GM23248 (cell line): ENCODE measurements around the gene TBCC. TPM values are rescaled to one million over a fixed set of nuclear protein-coding genes. Genes with fewer than 3 reads are reported as not detected.

Experiments
- DNase-seq: peaks from one replicate; pipeline ENCODE4 v3.0.0-alpha.2; 2015
- H2AFZ ChIP-seq: fragments of 200-600 bp; sonication (generic); 2 replicates; pipeline ENCODE4 v1.6.1; 2016; ENCODE audit warnings: antibody characterized with exemption
- H3F3A ChIP-seq: fragments of 200-600 bp; sonication (generic); 2 replicates; pipeline ENCODE4 v1.6.1; 2016; ENCODE audit warnings: mild to moderate bottlenecking, antibody characterized with exemption, mixed run types; ENCODE audit not compliant: insufficient read depth
- H3K27ac ChIP-seq: fragments of 200-600 bp; sonication (generic); 2 replicates; pipeline ENCODE4 v1.5.1; 2016; ENCODE audit warnings: mild to moderate bottlenecking
- H3K27me3 ChIP-seq: fragments of 200-600 bp; sonication (generic); replicated peaks from 2 replicates; pipeline ENCODE4 v1.6.1; 2016; ENCODE audit warnings: mild to moderate bottlenecking; ENCODE audit not compliant: insufficient read depth
- H3K36me3 ChIP-seq: fragments of 200-600 bp; sonication (generic); 2 replicates; pipeline ENCODE4 v1.6.1; 2016; ENCODE audit warnings: low read depth, mild to moderate bottlenecking
- H3K4me1 ChIP-seq: fragments of 200-600 bp; sonication (generic); 2 replicates; pipeline ENCODE4 v1.6.1; 2016; ENCODE audit warnings: mild to moderate bottlenecking; ENCODE audit not compliant: insufficient read depth
- H3K4me2 ChIP-seq: fragments of 200-600 bp; sonication (generic); one replicate; pipeline ENCODE4 v1.6.1; 2016; ENCODE audit warnings: mild to moderate bottlenecking; ENCODE audit not compliant: unreplicated experiment
- H3K4me3 ChIP-seq: fragments of 200-600 bp; sonication (generic); 2 replicates; pipeline ENCODE4 v1.5.1; 2016; ENCODE audit warnings: mild to moderate bottlenecking
- H3K79me2 ChIP-seq: fragments of 200-600 bp; sonication (generic); 2 replicates; pipeline ENCODE4 v1.6.1; 2016; ENCODE audit warnings: mild to moderate bottlenecking; ENCODE audit not compliant: insufficient read depth
- H3K9ac ChIP-seq: fragments of 200-600 bp; sonication (generic); 2 replicates; pipeline ENCODE4 v1.6.1; 2016; ENCODE audit warnings: mild to moderate bottlenecking
- H3K9me2 ChIP-seq: fragments of 200-600 bp; sonication (generic); 2 replicates; pipeline ENCODE4 v1.6.1; 2016; ENCODE audit warnings: mixed run types, mild to moderate bottlenecking, moderate library complexity; ENCODE audit not compliant: insufficient read depth
- H3K9me3 ChIP-seq: fragments of 200-600 bp; sonication (generic); one replicate; pipeline ENCODE4 v1.6.1; 2017; ENCODE audit warnings: low read depth
- H4K20me1 ChIP-seq: fragments of 200-600 bp; sonication (generic); 2 replicates; pipeline ENCODE4 v1.6.0; 2016; ENCODE audit not compliant: insufficient read depth
- EZH2 ChIP-seq: fragments of 200-600 bp; sonication (generic); IDR thresholded peaks from 2 replicates; pipeline ENCODE4 v1.6.1; 2018; ENCODE audit warnings: antibody characterized with exemption, mild to moderate bottlenecking; ENCODE audit not compliant: insufficient read depth, poor library complexity, severe bottlenecking
- EZH2phosphoT487 ChIP-seq: fragments of 200-600 bp; sonication (generic); IDR thresholded peaks from 2 replicates; pipeline ENCODE4 v1.6.1; 2018; ENCODE audit warnings: antibody characterized with exemption, moderate library complexity, mild to moderate bottlenecking, low read depth; ENCODE audit not compliant: insufficient read depth
- WGBS, 2 experiments: methylation state at CpG; one replicate each; pipeline ENCODE4 v1.1.6; 2015 to 2017; ENCODE audit warnings: low lambda C conversion rate in 2 of 2, low coverage in 1 of 2; ENCODE audit errors: missing lambda C conversion rate in 2 of 2; 5-methylcytosine and 5-hydroxymethylcytosine counted together
- in situ Hi-C: fragments of 300-500 bp; cut with MboI; formaldehyde crosslinking; loops from 2 replicates; pipeline ENCODE4 v1.15.0; 2020
- polyA plus RNA-seq: library from polyadenylated mRNA; unstranded; fragments of >200 nt; fragmentation: Nextera tagmentation; extraction: Ambion mirVana; gene quantifications from 2 replicates; pipeline ENCODE4 v1.2.1, GENCODE V29; 2016
- total RNA-seq: library from RNA; depleted of rRNA; stranded (reverse); fragments of >200 nt; shearing (Covaris generic); gene quantifications from 2 replicates; pipeline ENCODE4 v1.2.3, GENCODE V29; 2014

The TBCC gene
- total and polyA plus RNA-seq, 2 experiments from 2014 or later: 35.0 to 36.9 TPM

- DNase-seq: no peak
- no peak overlapping the region for H3K4me2 ChIP-seq
- no peaks in the 10 kb centered on the region for H3K79me2 ChIP-seq
- TF ChIP-seq EZH2 (no peak), EZH2phosphoT487 (no peak)
- no peak overlapping the region for H3K9ac ChIP-seq
- no peaks in the 10 kb centered on the region for H3K36me3 ChIP-seq
- H3K9me3 ChIP-seq: no peaks in the 10 kb centered on the region
- in situ Hi-C loops: no loop called here
- no peak overlapping the region for H3K27ac ChIP-seq
- peaks cover 20% of the 10 kb centered on the region for H3F3A ChIP-seq
- H4K20me1 ChIP-seq: no peaks in the 10 kb centered on the region
- 86 to 93% methylated on average over 8 of the region's 8 CpGs for WGBS, 2 experiments
- H3K27me3 ChIP-seq: no peaks in the 10 kb centered on the region
- no peak overlapping the region for H3K4me3 ChIP-seq
- no peaks in the 10 kb centered on the region for H3K9me2 ChIP-seq
- no peak overlapping the region for H2AFZ ChIP-seq
- H3K4me1 ChIP-seq: peaks cover 12% of the 10 kb centered on the region
Measured at GRCh38 chr6:42761287-42762067, 15.6 kb upstream of the TBCC start.

- H3K9me2 ChIP-seq: no peaks in the 10 kb centered on the region
- no peaks in the 10 kb centered on the region for H4K20me1 ChIP-seq
- no peaks in the 10 kb centered on the region for H3K27me3 ChIP-seq
- no peaks in the 10 kb centered on the region for H3K36me3 ChIP-seq
- no peak overlapping the region for H2AFZ ChIP-seq
- no peaks in the 10 kb centered on the region for H3K9me3 ChIP-seq
- H3K4me3 ChIP-seq: no peak overlapping the region
- H3K79me2 ChIP-seq: no peaks in the 10 kb centered on the region
- DNase-seq: no peak
- TF ChIP-seq EZH2phosphoT487: no peak
- TF ChIP-seq EZH2: no peak
- H3F3A ChIP-seq: no peaks in the 10 kb centered on the region
- H3K4me1 ChIP-seq: no peaks in the 10 kb centered on the region
- no peak overlapping the region for H3K9ac ChIP-seq
- 74 to 89% methylated on average over 3 of the region's 3 CpGs for WGBS, 2 experiments
- H3K4me2 ChIP-seq: no peak overlapping the region
- no peak overlapping the region for H3K27ac ChIP-seq
- in situ Hi-C loops: no loop called here
Measured at GRCh38 chr6:42758756-42759430, 13.0 kb upstream of the TBCC start.

- in situ Hi-C loops: no loop called here
- TF ChIP-seq EZH2phosphoT487 (no peak), EZH2 (no peak)
- Histone ChIP-seq H3K79me2 (no peaks in the 10 kb centered on the region), H3K27ac (no peak overlapping the region), H3K27me3 (no peaks in the 10 kb centered on the region), H3K9ac (no peak overlapping the region), H3K4me3 (no peak overlapping the region), H3K4me1 (no peaks in the 10 kb centered on the region), H3K4me2 (no peak overlapping the region), H3F3A (no peaks in the 10 kb centered on the region), H2AFZ (no peak overlapping the region), H4K20me1 (no peaks in the 10 kb centered on the region), H3K36me3 (no peaks in the 10 kb centered on the region), H3K9me2 (no peaks in the 10 kb centered on the region), H3K9me3 (no peaks in the 10 kb centered on the region)
- 99% methylated on average over 7 of the region's 7 CpGs; no CpG with 5 or more reads in 1 of the 2 experiments for WGBS, 2 experiments
- no peak for DNase-seq
Measured at GRCh38 chr6:42756722-42757121, 10.8 kb upstream of the TBCC start.

GRCh38 chr6:42754759-42755158 lies 8.9 kb upstream of the TBCC start:
- no peaks in the 10 kb centered on the region for H3K9me2 ChIP-seq
- H3K36me3 ChIP-seq: no peaks in the 10 kb centered on the region
- no peak overlapping the region for H3K27ac ChIP-seq
- no peaks in the 10 kb centered on the region for H3F3A ChIP-seq
- no peaks in the 10 kb centered on the region for H3K9me3 ChIP-seq
- no peak for DNase-seq
- H3K4me1 ChIP-seq: no peaks in the 10 kb centered on the region
- no peak overlapping the region for H3K4me3 ChIP-seq
- no peak overlapping the region for H2AFZ ChIP-seq
- no peak overlapping the region for H3K4me2 ChIP-seq
- no peak overlapping the region for H3K9ac ChIP-seq
- H3K27me3 ChIP-seq: no peaks in the 10 kb centered on the region
- H4K20me1 ChIP-seq: no peaks in the 10 kb centered on the region
- 78 to 84% methylated on average over 5 of the region's 5 CpGs for WGBS, 2 experiments
- TF ChIP-seq EZH2phosphoT487 (no peak), EZH2 (no peak)
- H3K79me2 ChIP-seq: no peaks in the 10 kb centered on the region
- in situ Hi-C loops: no loop called here
